ENCODE data around the gene SNX20. TPM values are rescaled to one million over a fixed set of nuclear protein-coding genes. Genes with fewer than 3 reads are reported as not detected.

The SNX20 gene
- polyA plus RNA-seq, 1 donor: 0.38 TPM

- DNase-seq: no peak
Measured at GRCh38 chr16:50679676-50680555, 1.2 kb downstream of the SNX20 start.

GRCh38 chr16:50679266-50679665, 1.8 kb downstream of the SNX20 start:
- no peak for DNase-seq

- no peak for DNase-seq
Measured at GRCh38 chr16:50678531-50678930, 2.6 kb downstream of the SNX20 start.

GRCh38 chr16:50677351-50677750, 3.8 kb downstream of the SNX20 start:
- DNase-seq: no peak

- no peak for DNase-seq
Measured at GRCh38 chr16:50676684-50677225, 4.4 kb downstream of the SNX20 start.

GRCh38 chr16:50675686-50676610, 5.2 kb downstream of the SNX20 start:
- no peak for DNase-seq

GRCh38 chr16:50674831-50675230, 6.3 kb downstream of the SNX20 start:
- DNase-seq: no peak

- DNase-seq: no peak
Measured at GRCh38 chr16:50673496-50674275, 7.4 kb downstream of the SNX20 start.

GRCh38 chr16:50671644-50672260, 9.4 kb downstream of the SNX20 start:
- DNase-seq: no peak

GRCh38 chr16:50670476-50670875, 10.6 kb downstream of the SNX20 start:
- no peak for DNase-seq

GRCh38 chr16:50669741-50670140, 11.4 kb downstream of the SNX20 start:
- no peak for DNase-seq

GRCh38 chr16:50668368-50669008, 12.6 kb downstream of the SNX20 start:
- DNase-seq: no peak

GRCh38 chr16:50667497-50668367, 13.4 kb downstream of the SNX20 start:
- no peak for DNase-seq

GRCh38 chr16:50666658-50667496, 14.2 kb downstream of the SNX20 start:
- no peak for DNase-seq

- DNase-seq: peak; percentile 70
Measured at GRCh38 chr16:50665128-50665878, 15.8 kb downstream of the SNX20 start.

- DNase-seq: no peak
Measured at GRCh38 chr16:50664270-50664669, 16.8 kb downstream of the SNX20 start.

- no peak for DNase-seq
Measured at GRCh38 chr16:50662306-50662940, 18.7 kb downstream of the SNX20 start.

GRCh38 chr16:50659806-50660205, 21.3 kb downstream of the SNX20 start:
- no peak for DNase-seq
